ENCODE data around the gene SPHK2. TPM values are rescaled to one million over a fixed set of nuclear protein-coding genes. Genes with fewer than 3 reads are reported as not detected.

SPHK2 gene
- total RNA-seq, 6 donors from 2014 or later = 9.1 to 50.3 (median 26.8) TPM

DNA sequence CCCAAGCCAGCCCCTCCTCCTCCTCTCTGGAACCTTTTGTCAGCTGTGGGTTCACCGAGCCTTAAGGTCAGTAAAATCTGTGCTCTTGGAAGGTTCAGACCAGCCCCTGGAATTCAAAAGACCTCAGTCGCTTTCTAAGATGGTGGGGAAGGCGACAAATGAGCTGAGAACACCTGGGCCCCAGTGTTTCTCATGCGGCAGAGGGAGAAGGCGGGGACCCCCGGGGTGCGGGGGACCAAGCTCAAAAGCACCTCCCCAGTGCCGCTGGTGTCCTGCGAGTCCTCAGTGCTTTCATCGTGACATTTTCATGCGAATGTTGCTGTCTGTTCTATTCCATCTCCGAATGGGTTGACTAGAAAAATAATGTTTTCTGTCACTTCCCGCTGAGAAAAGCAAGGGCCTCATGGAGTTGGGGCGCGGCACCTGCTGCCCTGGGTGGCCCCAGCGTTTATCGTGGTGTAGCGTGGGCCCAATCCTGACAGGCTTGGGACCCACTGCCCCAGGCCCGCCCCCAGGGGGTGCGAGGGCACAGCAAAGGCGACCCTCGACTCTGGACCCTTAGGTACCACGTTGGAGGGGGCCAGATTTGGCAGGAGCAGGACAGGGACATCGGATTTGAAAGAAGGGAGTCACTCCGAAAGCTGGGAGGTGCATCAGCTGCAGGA is 54.3 kb downstream of the SPHK2 start:
- DNase-seq = peak in 1 of 2 donors; percentile 59
- Histone ChIP-seq H3K4me3 (no peak overlapping the region), H3K4me1 (peaks cover 8 to 12% (median 8%) of the 10 kb centered on the region in 4 donors), H3K27me3 (no peaks in the 10 kb centered on the region), H3K27ac (no peak overlapping the region), H3K36me3 (no peaks in the 10 kb centered on the region), H3K9me3 (no peaks in the 10 kb centered on the region)
- ATAC-seq (ENCODE audit: low FRiP score in 2 of 2) = no peak
- 81 to 84% methylated on average over 24 to 25 of the region's 25 CpGs for WGBS, 2 donors
- TF ChIP-seq EP300 (IDR thresholded peaks at IDR 0.05) (no peak), POLR2AphosphoS5 (IDR thresholded peaks at IDR 0.05) (no peak), POLR2A (IDR thresholded peaks at IDR 0.05) (no peak)
- TF ChIP-seq, protein P1, sequence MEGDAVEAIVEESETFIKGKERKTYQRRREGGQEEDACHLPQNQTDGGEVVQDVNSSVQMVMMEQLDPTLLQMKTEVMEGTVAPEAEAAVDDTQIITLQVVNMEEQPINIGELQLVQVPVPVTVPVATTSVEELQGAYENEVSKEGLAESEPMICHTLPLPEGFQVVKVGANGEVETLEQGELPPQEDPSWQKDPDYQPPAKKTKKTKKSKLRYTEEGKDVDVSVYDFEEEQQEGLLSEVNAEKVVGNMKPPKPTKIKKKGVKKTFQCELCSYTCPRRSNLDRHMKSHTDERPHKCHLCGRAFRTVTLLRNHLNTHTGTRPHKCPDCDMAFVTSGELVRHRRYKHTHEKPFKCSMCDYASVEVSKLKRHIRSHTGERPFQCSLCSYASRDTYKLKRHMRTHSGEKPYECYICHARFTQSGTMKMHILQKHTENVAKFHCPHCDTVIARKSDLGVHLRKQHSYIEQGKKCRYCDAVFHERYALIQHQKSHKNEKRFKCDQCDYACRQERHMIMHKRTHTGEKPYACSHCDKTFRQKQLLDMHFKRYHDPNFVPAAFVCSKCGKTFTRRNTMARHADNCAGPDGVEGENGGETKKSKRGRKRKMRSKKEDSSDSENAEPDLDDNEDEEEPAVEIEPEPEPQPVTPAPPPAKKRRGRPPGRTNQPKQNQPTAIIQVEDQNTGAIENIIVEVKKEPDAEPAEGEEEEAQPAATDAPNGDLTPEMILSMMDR (IDR thresholded peaks at IDR 0.05) = no peak

DNA sequence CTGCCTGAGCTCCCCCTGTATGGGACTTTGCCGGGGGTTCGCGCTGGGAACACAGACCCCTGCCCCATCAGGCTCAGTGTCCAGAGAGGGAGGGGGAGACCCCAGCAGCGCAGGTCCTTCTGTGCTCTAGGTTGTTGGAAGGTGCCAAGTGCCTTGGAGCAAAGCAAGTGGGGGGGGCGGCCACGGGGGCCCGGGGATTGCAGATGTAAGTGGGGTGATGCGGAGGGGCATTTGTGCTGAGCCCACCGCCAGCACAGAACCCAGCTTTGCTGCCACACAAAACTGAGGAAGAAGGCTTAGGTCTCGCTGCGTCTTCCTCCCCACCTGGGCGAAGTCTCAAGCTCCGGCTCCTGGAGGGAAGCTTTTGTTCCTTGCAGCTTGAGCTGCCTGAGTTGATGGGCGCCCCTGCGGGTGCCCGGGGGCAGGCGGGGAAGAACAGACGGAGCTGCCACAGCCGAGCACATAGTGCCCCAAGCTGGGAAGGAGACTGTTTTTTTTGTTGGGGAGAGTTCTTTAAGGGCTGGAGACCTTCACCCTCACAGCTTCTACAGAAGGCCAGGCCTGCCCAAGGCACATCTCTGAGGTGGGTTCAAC is 55.0 kb downstream of the SPHK2 start:
- TF ChIP-seq, protein P1 (IDR thresholded peaks at IDR 0.05) = no peak
- TF ChIP-seq POLR2A (IDR thresholded peaks at IDR 0.05) (no peak), EP300 (IDR thresholded peaks at IDR 0.05) (no peak), POLR2AphosphoS5 (IDR thresholded peaks at IDR 0.05) (no peak)
- DNase-seq = peak in 1 of 2 donors; percentile 75
- peaks cover 8 to 12% (median 8%) of the 10 kb centered on the region in 4 donors for H3K4me1 ChIP-seq
- H3K36me3 ChIP-seq = no peaks in the 10 kb centered on the region
- no peak for ATAC-seq (ENCODE audit: low FRiP score in 2 of 2)
- no peaks in the 10 kb centered on the region for H3K9me3 ChIP-seq
- H3K27ac ChIP-seq = no peak overlapping the region
- H3K27me3 ChIP-seq = no peaks in the 10 kb centered on the region
- 79 to 90% methylated on average over 9 to 18 of the region's 19 CpGs for WGBS, 2 donors
- H3K4me3 ChIP-seq = no peak overlapping the region

DNA sequence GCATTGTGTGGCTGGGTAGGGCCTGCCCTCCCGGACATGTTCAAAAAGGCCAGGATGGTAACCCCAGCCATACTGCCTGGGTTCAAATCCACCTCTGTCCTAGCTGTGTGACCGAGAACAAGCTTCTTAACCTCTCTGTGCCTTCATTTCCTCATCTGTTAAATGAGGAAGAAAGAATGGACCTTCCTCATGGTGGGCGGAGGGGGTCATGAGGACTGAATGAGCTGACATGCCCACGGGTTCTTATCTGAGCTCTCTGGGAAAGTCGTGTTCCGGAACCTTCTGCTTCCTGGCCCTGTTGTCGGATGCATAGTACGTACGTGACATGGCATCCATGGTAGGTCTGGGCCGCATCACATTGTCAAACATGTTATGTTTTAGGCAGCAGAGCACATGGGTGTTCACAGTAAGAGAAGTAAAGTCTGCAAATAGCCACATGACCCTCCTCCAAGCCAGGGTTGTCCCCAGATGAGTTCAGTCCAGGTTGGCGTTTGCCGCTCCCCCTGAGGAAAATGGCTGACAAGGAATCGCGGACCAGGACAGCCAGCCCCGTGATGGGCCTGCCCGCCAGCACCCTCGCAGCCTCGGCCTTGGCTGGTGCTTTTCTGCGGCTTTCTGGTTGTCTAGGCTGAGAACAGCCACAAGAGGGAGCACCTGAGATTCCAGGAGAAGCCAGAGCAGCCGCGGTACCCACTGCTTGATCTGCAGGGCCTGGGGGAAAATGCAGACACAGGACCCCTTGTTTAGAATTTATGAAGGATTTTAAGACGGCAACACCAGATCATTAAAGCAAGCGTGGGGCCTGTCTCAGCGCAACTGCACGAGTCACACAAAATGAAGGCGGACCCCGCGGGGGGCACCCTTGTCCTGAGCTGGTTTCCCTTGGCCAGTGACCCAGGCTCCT is 55.9 kb downstream of the SPHK2 start:
- no peak overlapping the region for H3K4me3 ChIP-seq
- 40 to 50% methylated on average over 10 to 28 of the region's 28 CpGs for WGBS, 2 donors
- peaks cover 8 to 12% (median 8%) of the 10 kb centered on the region in 4 donors for H3K4me1 ChIP-seq
- ATAC-seq (ENCODE audit: low FRiP score in 2 of 2) (peak; percentile 58 to 90), DNase-seq (peak; percentile 83 to 87)
- TF ChIP-seq, protein P1 (IDR thresholded peaks at IDR 0.05) = peak; percentile 85 to 88 (median 86)
- TF ChIP-seq POLR2AphosphoS5 (IDR thresholded peaks at IDR 0.05) (peak in 1 of 2 donors; percentile 13), EP300 (IDR thresholded peaks at IDR 0.05) (no peak)
- H3K27me3 ChIP-seq = no peaks in the 10 kb centered on the region
- no peaks in the 10 kb centered on the region for H3K9me3 ChIP-seq
- no peaks in the 10 kb centered on the region for H3K36me3 ChIP-seq
- peak overlapping the region in 2 of 4 donors; percentile 2 to 20 for H3K27ac ChIP-seq

GRCh38 chr19:48676487-48676886 is 57.2 kb downstream of the SPHK2 start:
- Histone ChIP-seq H3K36me3 (no peaks in the 10 kb centered on the region), H3K27ac (no peak overlapping the region), H3K27me3 (no peaks in the 10 kb centered on the region), H3K9me3 (no peaks in the 10 kb centered on the region), H3K4me1 (peaks cover 8 to 12% (median 8%) of the 10 kb centered on the region in 4 donors), H3K4me3 (no peak overlapping the region)
- WGBS, 2 donors = 87 to 93% methylated on average over 14 to 16 of the region's 17 CpGs
- TF ChIP-seq, protein P1 (IDR thresholded peaks at IDR 0.05) = no peak
- no peak for TF ChIP-seq EP300 (IDR thresholded peaks at IDR 0.05)
- TF ChIP-seq POLR2AphosphoS5 (IDR thresholded peaks at IDR 0.05) = no peak
- TF ChIP-seq POLR2A (IDR thresholded peaks at IDR 0.05) = no peak
- ATAC-seq (ENCODE audit: low FRiP score in 2 of 2) = no peak
- no peak for DNase-seq

Data from upper lobe of left lung (tissue), 6 donors.